Measurements from ENCODE around the gene KRT71.

The KRT71 gene

GRCh38 chr12:52582486-52582885, 29.5 kb upstream of the KRT71 start:
- TF ChIP-seq, protein P1, sequence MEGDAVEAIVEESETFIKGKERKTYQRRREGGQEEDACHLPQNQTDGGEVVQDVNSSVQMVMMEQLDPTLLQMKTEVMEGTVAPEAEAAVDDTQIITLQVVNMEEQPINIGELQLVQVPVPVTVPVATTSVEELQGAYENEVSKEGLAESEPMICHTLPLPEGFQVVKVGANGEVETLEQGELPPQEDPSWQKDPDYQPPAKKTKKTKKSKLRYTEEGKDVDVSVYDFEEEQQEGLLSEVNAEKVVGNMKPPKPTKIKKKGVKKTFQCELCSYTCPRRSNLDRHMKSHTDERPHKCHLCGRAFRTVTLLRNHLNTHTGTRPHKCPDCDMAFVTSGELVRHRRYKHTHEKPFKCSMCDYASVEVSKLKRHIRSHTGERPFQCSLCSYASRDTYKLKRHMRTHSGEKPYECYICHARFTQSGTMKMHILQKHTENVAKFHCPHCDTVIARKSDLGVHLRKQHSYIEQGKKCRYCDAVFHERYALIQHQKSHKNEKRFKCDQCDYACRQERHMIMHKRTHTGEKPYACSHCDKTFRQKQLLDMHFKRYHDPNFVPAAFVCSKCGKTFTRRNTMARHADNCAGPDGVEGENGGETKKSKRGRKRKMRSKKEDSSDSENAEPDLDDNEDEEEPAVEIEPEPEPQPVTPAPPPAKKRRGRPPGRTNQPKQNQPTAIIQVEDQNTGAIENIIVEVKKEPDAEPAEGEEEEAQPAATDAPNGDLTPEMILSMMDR (IDR thresholded peaks at IDR 0.05; ENCODE audit: low read length, missing control alignments), result no peak
- H3K4me3 ChIP-seq (replicated peaks; ENCODE audit: low read depth, low read length), result no peak overlapping the region
- DNase-seq (ENCODE audit: low read depth), result no peak

DNA sequence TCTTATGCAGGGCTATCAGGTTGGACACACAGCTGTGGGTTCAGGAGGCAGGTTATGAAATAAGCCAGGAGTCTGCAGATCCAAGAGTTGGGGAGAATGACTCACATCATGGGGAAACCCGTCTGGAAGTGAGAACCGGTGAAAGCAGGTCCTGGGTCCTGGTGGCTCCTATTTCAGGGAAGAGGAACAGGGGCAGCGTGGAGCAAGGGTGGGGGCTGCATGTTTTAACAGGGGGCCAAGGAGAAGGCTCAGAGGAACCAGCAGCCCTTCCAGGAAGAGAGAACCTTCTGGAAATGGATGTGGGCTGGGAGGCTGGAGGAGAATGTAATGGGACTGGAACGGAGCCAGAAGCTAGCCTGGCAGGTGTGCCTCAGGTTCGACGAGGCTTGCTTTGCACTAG, 28.5 kb upstream of the KRT71 start:
- peak; percentile 41 for DNase-seq (ENCODE audit: low read depth)
- TF ChIP-seq, protein P1 (IDR thresholded peaks at IDR 0.05; ENCODE audit: low read length, missing control alignments), result no peak
- H3K4me3 ChIP-seq (replicated peaks; ENCODE audit: low read depth, low read length), result no peak overlapping the region

DNA sequence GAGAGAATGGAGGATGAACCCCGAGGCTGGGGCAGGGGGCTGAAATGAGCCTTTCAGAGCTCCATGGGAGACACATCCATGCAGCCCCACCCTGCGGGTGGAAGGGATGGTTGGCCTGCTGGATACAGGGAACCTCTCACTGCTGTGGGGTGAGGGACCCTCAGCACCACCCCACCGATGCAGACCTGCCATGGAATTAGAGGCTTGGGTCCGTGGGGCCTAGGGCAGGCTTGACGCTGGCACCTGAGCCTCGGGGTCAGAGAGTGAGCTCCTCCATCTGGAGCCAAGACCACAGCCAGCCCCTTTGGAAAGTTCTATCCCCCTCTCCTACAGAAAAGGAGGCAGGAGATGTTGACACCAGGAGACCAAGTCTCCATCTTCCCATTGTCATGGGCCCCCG, 28.1 kb upstream of the KRT71 start:
- H3K4me3 ChIP-seq (replicated peaks; ENCODE audit: low read depth, low read length), result no peak overlapping the region
- no peak for DNase-seq (ENCODE audit: low read depth)
- TF ChIP-seq, protein P1 (IDR thresholded peaks at IDR 0.05; ENCODE audit: low read length, missing control alignments), result no peak

- H3K4me3 ChIP-seq (replicated peaks; ENCODE audit: low read depth, low read length), result no peak overlapping the region
- TF ChIP-seq, protein P1 (IDR thresholded peaks at IDR 0.05; ENCODE audit: low read length, missing control alignments), result no peak
- DNase-seq (ENCODE audit: low read depth), result no peak
Observed at GRCh38 chr12:52580496-52580895, 27.6 kb upstream of the KRT71 start.

DNA sequence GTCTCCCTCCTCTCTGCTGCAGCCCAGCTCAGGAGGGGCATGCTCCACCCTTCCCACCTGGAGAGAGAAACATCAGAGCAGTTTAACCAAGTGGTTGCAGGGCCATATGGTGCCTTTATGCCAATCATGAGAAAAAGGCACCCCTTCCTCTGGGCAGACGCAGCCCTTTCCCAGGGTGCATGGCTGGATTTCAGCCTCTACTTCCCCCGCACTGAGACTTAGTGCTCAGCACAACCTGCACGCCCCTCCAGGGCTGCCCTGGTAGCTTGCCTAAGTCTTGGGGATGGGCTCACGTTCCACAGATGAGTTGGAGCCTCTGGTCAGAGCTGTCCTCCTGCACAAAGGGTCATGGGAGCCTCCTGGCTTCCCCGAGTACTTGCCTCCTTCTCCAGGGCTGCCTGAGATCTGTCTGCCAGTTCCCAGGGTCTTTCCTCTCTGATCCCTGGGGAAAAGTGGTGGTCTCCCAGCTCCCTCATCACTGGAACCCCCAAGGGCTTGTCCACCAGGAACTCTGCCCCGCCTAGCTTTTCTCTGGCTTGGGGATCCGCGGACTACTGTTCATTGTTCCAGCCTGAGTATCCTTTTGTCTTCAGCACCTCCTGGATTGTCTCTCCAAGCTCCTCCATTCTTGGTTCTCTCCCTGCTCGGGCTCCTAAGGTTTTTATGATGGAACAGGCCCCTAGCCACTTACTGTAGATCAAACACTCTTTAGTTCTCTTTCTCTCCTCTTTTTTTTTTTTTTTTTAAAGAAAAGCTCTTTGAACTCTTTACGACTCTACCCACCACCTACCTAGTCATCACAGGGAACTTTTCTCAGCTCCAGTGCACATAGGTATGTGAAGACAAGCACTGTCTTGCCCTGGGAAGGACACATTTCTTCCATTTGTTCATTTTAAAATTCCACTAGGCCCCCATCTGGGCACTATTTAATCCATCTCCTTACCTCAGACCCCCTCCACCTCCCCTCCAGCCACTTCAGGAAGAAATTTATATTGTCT, 26.8 kb upstream of the KRT71 start:
- TF ChIP-seq, protein P1 (IDR thresholded peaks at IDR 0.05; ENCODE audit: low read length, missing control alignments), result no peak
- H3K4me3 ChIP-seq (replicated peaks; ENCODE audit: low read depth, low read length), result no peak overlapping the region
- no peak for DNase-seq (ENCODE audit: low read depth)

GRCh38 chr12:52578469-52578868, 25.5 kb upstream of the KRT71 start:
- DNase-seq (ENCODE audit: low read depth), result no peak
- H3K4me3 ChIP-seq (replicated peaks; ENCODE audit: low read depth, low read length), result no peak overlapping the region
- TF ChIP-seq, protein P1 (IDR thresholded peaks at IDR 0.05; ENCODE audit: low read length, missing control alignments), result no peak
